GM21529 (cell line): ENCODE data around the gene C12orf57.

ENCODE experiments used
- ATAC-seq: cut with Tn5 transposase; IDR thresholded peaks from one replicate; pipeline ENCODE4 v1.9.1; 2021; ENCODE audit not compliant: unreplicated experiment

Gene C12orf57

GRCh38 chr12:6917491-6918231 lies 26.2 kb upstream of the C12orf57 start:
- ATAC-seq, result no peak

- no peak for ATAC-seq
Observed at GRCh38 chr12:6919588-6919987, 24.2 kb upstream of the C12orf57 start.

GRCh38 chr12:6921539-6921938 lies 22.3 kb upstream of the C12orf57 start:
- ATAC-seq, result no peak

- no peak for ATAC-seq
Observed at GRCh38 chr12:6921996-6922946, 21.6 kb upstream of the C12orf57 start.

- no peak for ATAC-seq
Observed at GRCh38 chr12:6923003-6923732, 20.7 kb upstream of the C12orf57 start.

GRCh38 chr12:6923851-6924250 lies 20.0 kb upstream of the C12orf57 start:
- no peak for ATAC-seq

- no peak for ATAC-seq
Observed at GRCh38 chr12:6925239-6925539, 18.6 kb upstream of the C12orf57 start.

- no peak for ATAC-seq
Observed at GRCh38 chr12:6925540-6926279, 18.1 kb upstream of the C12orf57 start.

GRCh38 chr12:6927379-6928021 lies 16.3 kb upstream of the C12orf57 start, which contains the start of gene ATN1:
Gene ATN1, plus strand, starts transcription at chr12:6927959. Its CDS starts 6,043 bp downstream, at chr12:6934002.
- no peak for ATAC-seq

- ATAC-seq, result no peak
Observed at GRCh38 chr12:6928022-6928702, 15.7 kb upstream of the C12orf57 start.

- no peak for ATAC-seq
Observed at GRCh38 chr12:6928703-6929407, 15.0 kb upstream of the C12orf57 start.

- ATAC-seq, result no peak
Observed at GRCh38 chr12:6929466-6930452, 14.1 kb upstream of the C12orf57 start.

- no peak for ATAC-seq
Observed at GRCh38 chr12:6932766-6933165, 11.1 kb upstream of the C12orf57 start.

- no peak for ATAC-seq
Observed at GRCh38 chr12:6934110-6934509, 9.7 kb upstream of the C12orf57 start.

- no peak for ATAC-seq
Observed at GRCh38 chr12:6935371-6936193, 8.2 kb upstream of the C12orf57 start.

- no peak for ATAC-seq
Observed at GRCh38 chr12:6936194-6936635, 7.6 kb upstream of the C12orf57 start.
